NB4 (cell line): ENCODE results near the gene ARHGAP27.
A peak's percentile ranks its signal among the peaks of the same experiment; 100 is the strongest.

Experiments used
- DNase-seq: peaks from one replicate; pipeline ENCODE4 v3.0.0; 2010; ENCODE audit warnings: low read depth
- H3K4me3 ChIP-seq: one replicate; pipeline ENCODE4 v1.5.1; 2011; ENCODE audit warnings: mild to moderate bottlenecking, low read depth, low read length, moderate library complexity
- MYC ChIP-seq: IDR thresholded peaks from 2 replicates; pipeline ENCODE4 v1.6.1; 2011; ENCODE audit warnings: low read depth, low read length
- POLR2A ChIP-seq: IDR thresholded peaks from 2 replicates; pipeline ENCODE4 v1.6.1; 2011; ENCODE audit warnings: mild to moderate bottlenecking; ENCODE audit not compliant: insufficient read length; ENCODE audit errors: extremely low read depth
- TF ChIP-seq, protein P1 (sequence below): IDR thresholded peaks from 2 replicates; pipeline ENCODE4 v1.6.1; 2011; ENCODE audit warnings: low read depth, low read length
- TF ChIP-seq, protein P2 (sequence below): IDR thresholded peaks from one replicate; pipeline ENCODE4 v1.5.1; 2012; ENCODE audit warnings: low read depth, low read length

ARHGAP27 gene

DNA sequence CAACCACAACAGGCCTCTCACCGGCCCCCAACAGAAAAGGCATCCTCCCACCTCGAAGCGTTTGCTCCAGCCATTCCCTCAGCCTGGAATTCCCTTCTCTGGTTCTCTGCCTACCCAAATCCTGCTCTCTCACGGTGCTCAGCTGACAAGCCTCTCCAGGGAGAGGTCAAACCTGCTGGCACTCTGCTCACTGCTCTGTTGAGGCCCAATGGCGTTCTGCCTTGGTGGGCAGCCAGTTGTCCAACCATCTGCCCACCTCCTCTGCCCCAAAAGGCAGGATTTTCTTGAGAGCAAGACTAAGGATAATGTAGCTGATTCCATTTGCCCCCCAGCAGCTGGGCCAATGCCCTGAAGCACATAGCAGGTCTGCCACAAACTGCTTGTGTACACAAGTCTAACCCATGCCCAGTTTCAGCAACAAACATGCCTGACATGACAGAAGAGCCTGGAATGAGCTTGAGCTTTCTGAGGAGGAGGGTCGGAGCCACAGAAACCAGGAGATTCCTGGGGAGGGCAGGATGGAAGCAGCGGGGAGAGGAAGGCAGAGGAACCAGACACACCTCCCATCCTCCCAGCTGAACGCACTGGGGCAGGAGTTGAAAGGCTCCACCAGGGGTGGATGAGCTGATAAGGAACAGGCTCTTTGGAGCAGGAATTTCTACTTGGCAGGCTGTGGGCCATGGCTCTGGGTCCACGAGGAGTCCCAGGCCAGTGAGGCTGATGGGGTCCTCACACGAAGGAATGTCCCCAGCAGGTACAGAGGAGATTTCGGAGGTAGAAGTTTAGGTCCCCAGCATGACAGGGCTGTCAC is 23.9 kb downstream of the ARHGAP27 start:
- DNase-seq: no peak
- no peak for TF ChIP-seq MYC
- TF ChIP-seq, protein P1, sequence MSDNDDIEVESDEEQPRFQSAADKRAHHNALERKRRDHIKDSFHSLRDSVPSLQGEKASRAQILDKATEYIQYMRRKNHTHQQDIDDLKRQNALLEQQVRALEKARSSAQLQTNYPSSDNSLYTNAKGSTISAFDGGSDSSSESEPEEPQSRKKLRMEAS: no peak
- no peak for TF ChIP-seq POLR2A
- TF ChIP-seq, protein P2, sequence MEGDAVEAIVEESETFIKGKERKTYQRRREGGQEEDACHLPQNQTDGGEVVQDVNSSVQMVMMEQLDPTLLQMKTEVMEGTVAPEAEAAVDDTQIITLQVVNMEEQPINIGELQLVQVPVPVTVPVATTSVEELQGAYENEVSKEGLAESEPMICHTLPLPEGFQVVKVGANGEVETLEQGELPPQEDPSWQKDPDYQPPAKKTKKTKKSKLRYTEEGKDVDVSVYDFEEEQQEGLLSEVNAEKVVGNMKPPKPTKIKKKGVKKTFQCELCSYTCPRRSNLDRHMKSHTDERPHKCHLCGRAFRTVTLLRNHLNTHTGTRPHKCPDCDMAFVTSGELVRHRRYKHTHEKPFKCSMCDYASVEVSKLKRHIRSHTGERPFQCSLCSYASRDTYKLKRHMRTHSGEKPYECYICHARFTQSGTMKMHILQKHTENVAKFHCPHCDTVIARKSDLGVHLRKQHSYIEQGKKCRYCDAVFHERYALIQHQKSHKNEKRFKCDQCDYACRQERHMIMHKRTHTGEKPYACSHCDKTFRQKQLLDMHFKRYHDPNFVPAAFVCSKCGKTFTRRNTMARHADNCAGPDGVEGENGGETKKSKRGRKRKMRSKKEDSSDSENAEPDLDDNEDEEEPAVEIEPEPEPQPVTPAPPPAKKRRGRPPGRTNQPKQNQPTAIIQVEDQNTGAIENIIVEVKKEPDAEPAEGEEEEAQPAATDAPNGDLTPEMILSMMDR: no peak

DNA sequence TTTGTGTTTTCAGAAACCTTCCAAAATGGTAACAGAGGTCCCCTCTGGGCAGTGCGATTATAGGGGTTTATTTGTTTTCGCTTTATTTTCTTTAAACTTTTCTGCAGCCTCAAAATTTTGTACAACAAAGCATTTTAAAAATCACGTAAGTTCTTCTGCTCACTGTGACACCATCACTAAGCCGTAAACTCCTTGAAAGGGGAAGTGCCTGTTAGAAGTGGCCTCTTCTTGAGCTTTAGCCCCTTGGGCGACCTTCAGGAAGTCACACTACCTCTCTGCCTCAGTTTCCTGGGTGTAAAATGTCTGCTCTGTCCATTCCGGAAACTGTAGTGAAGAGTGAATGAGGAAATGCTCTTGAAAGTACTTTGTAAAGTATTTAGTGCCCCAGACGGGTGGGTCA is 26.6 kb downstream of the ARHGAP27 start:
- TF ChIP-seq, protein P2: no peak
- TF ChIP-seq MYC (no peak), POLR2A (no peak)
- TF ChIP-seq, protein P1: no peak
- DNase-seq: peak; percentile 64
- H3K4me3 ChIP-seq: no peak overlapping the region

More for the DNA sequence above, 23.9 kb downstream of the ARHGAP27 start:
- no peak overlapping the region for H3K4me3 ChIP-seq

DNA sequence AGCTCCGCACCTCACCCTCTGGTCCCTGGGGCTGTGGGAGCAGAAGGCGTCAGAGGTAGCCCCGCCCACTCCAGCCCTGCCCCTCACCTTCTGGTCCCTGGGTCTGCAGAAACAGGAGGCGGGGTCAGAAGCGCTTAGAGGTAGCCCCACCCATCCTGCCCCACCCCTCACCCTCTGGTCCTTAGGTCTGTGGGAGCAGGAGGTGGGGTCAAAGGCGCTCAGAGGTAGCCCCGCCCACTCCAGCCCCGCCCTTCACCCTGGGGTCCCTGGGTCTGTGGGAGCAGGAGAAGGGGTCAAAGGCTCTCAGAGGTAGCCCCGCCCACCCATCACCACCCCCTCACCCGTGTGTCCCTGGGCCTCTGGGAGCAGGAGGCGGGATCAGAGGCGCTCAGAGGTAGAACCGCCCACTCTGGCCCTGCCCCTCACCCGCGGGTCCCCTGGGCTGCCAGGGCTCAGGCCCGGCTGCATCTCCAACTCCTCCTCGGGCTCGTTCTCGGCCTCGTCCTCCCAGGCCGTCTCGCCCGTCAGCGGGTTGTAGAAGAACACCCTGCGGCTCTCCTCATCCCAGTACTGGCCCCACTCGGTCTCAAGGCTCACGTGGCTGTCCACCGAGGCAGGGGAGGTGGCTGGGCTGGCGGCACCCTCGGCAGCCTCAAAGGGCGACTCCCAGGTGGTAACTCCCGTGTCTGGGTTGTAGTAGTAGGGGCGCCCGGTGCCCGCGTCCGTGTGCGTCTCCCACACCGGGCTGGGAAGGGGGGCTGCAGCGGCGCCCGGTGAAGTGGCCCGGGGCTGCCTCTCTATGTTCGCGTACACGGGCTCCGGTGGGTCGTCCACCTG is 27.2 kb downstream of the ARHGAP27 start:
- DNase-seq: no peak
- TF ChIP-seq, protein P1: no peak
- TF ChIP-seq, protein P2: no peak
- TF ChIP-seq MYC: no peak
- no peak for TF ChIP-seq POLR2A
- no peak overlapping the region for H3K4me3 ChIP-seq

DNA sequence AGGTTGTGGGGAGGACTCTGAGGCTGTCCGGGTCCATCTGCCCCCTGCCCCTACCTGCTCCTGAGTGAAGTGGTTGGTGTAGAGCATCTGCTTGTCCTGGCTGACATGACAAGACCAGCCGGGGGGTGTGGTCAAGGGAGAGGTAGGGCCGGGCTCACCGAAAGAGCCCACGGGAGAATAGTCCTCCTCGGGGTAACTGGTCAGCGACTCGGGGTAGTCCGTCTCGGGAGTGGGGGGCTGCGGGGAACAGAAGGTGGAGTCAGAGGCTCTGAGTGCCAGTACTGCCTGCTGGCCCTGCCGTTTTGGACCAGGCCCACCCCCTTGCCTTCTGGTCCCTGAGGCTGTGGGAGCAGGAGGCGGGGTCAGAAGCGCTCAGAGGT is 27.8 kb downstream of the ARHGAP27 start:
- no peak overlapping the region for H3K4me3 ChIP-seq
- TF ChIP-seq MYC (no peak), POLR2A (no peak)
- TF ChIP-seq, protein P2: no peak
- DNase-seq: no peak

DNA sequence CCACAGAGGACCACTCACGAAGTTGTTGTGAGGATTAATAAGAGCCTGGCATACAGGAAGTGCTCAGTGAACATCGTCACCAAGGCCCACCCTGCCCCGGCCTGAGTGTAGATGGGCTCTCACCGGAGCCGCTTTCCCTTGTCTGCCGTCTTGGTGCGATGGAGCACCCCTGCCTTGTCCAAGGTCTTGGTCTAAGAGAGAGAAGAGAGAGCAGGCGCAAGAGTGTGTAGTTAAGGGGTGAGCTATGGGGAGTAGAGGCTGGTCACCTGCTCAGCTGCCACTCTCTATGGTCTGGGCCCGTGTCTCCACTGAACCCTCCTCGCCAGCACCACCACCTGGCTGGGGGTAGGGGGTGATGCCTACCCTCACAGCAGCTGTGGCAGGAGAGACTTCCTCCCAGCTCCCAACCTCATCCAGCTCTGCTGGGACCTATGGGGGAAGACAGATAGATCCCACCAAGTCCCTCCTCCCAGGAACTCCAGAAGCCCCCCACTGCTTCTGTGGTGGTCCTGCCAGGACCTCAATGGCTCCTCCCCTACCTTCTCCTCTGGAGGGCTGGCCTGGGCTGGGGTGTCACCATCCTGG is 28.7 kb downstream of the ARHGAP27 start:
- DNase-seq: no peak
- no peak overlapping the region for H3K4me3 ChIP-seq
- TF ChIP-seq POLR2A: no peak
- TF ChIP-seq, protein P1: no peak
- TF ChIP-seq MYC: no peak
- TF ChIP-seq, protein P2: no peak
